Ishikawa (cell line): ENCODE results near the gene CDH23.

Experiments
- CREB1 ChIP-seq: IDR thresholded peaks from 2 replicates; pipeline ENCODE4 v1.6.1; 2012; ENCODE audit warnings: low read depth
- EP300 ChIP-seq: IDR thresholded peaks from 2 replicates; pipeline ENCODE4 v1.6.1; 2012; ENCODE audit warnings: borderline replicate concordance
- MAX ChIP-seq: IDR thresholded peaks from 2 replicates; pipeline ENCODE4 v1.6.1; 2012
- RAD21 ChIP-seq: IDR thresholded peaks from 2 replicates; pipeline ENCODE4 v1.6.1; 2012; ENCODE audit warnings: low read depth
- REST ChIP-seq: IDR thresholded peaks from 2 replicates; pipeline ENCODE4 v1.6.1; 2012; ENCODE audit warnings: low read depth, mild to moderate bottlenecking
- TAF1 ChIP-seq: IDR thresholded peaks from 2 replicates; pipeline ENCODE4 v1.6.1; 2012; ENCODE audit warnings: low read depth, mild to moderate bottlenecking
- TEAD4 ChIP-seq: IDR thresholded peaks from 2 replicates; pipeline ENCODE4 v1.6.1; 2012
- USF1 ChIP-seq: IDR thresholded peaks from 2 replicates; pipeline ENCODE4 v1.6.1; 2012
- YY1 ChIP-seq: IDR thresholded peaks from 2 replicates; pipeline ENCODE4 v1.6.1; 2012; ENCODE audit warnings: low read depth
- ZBTB7A ChIP-seq: IDR thresholded peaks from 2 replicates; pipeline ENCODE4 v1.6.1; 2012; ENCODE audit warnings: low read depth

GRCh38 chr10:71687480-71687879, 290.8 kb downstream of the CDH23 start:
- TF ChIP-seq TAF1 (no peak), ZBTB7A (no peak), TEAD4 (no peak), EP300 (no peak), YY1 (no peak), REST (no peak), USF1 (no peak), MAX (no peak), CREB1 (no peak), RAD21 (no peak)
